Keratinocyte (primary cell): ENCODE measurements around the gene CACNB4.

Experiments
- EZH2 ChIP-seq: IDR thresholded peaks from one replicate; pipeline ENCODE4 v1.6.1; 2012; ENCODE audit warnings: inconsistent platforms, mild to moderate bottlenecking, low read length, moderate library complexity
- TF ChIP-seq, protein P1 (sequence below), 3 experiments: IDR thresholded peaks in 1 of 3; conservative IDR thresholded peaks in 1 of 3; optimal IDR thresholded peaks in 1 of 3; 2 replicates in 2 of 3; 3 replicates in 1 of 3; pipeline versions ENCODE3 to v1.5.1; 2011; ENCODE audit warnings: low read length in 3 of 3, mild to moderate bottlenecking in 3 of 3, moderate library complexity in 2 of 3, control low read depth in 1 of 3, inconsistent platforms in 1 of 3; ENCODE audit not compliant: insufficient read depth in 2 of 3; ENCODE audit errors: extremely low read depth in 1 of 3

- TF ChIP-seq EZH2 = no peak
- TF ChIP-seq, protein P1, sequence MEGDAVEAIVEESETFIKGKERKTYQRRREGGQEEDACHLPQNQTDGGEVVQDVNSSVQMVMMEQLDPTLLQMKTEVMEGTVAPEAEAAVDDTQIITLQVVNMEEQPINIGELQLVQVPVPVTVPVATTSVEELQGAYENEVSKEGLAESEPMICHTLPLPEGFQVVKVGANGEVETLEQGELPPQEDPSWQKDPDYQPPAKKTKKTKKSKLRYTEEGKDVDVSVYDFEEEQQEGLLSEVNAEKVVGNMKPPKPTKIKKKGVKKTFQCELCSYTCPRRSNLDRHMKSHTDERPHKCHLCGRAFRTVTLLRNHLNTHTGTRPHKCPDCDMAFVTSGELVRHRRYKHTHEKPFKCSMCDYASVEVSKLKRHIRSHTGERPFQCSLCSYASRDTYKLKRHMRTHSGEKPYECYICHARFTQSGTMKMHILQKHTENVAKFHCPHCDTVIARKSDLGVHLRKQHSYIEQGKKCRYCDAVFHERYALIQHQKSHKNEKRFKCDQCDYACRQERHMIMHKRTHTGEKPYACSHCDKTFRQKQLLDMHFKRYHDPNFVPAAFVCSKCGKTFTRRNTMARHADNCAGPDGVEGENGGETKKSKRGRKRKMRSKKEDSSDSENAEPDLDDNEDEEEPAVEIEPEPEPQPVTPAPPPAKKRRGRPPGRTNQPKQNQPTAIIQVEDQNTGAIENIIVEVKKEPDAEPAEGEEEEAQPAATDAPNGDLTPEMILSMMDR (optimal IDR thresholded peaks at IDR 0.05 in 1 of 3, IDR thresholded peaks at IDR 0.05 in 1 of 3, conservative IDR thresholded peaks at IDR 0.05 in 1 of 3; ENCODE audit: extremely low read depth in 1 of 3, insufficient read depth in 2 of 3, low read length in 3 of 3) = no peak
Observed at GRCh38 chr2:151931756-151932155, 167.1 kb downstream of the CACNB4 start.
